Cardiac fibroblast (primary cell): ENCODE measurements around the gene NAIF1.

Experiments
- DNase-seq, 2 donors: peaks; one replicate each; pipeline versions ENCODE4 v3.0.0 to v3.0.0-alpha.2; 2010; ENCODE audit warnings: low read depth in 2 of 2
- H3K4me3 ChIP-seq, 2 donors: replicated peaks in 1 of 2; 1 replicate in 1 of 2; 2 replicates in 1 of 2; pipeline ENCODE4 v1.5.1; 2011; ENCODE audit warnings: low read depth in 2 of 2, low read length in 2 of 2, mild to moderate bottlenecking in 2 of 2, moderate library complexity in 1 of 2
- CTCF ChIP-seq: IDR thresholded peaks from one replicate; pipeline ENCODE4 v1.5.1; 2011; ENCODE audit warnings: low read depth, mild to moderate bottlenecking, low read length, inconsistent platforms

The NAIF1 gene

GRCh38 chr9:128089299-128089698 is 22.2 kb upstream of the NAIF1 start:
- DNase-seq: no peak
- no peak for TF ChIP-seq CTCF
- H3K4me3 ChIP-seq: no peak overlapping the region

GRCh38 chr9:128088253-128088945 is 21.3 kb upstream of the NAIF1 start:
- no peak for TF ChIP-seq CTCF
- no peak for DNase-seq
- H3K4me3 ChIP-seq: no peak overlapping the region

DNA sequence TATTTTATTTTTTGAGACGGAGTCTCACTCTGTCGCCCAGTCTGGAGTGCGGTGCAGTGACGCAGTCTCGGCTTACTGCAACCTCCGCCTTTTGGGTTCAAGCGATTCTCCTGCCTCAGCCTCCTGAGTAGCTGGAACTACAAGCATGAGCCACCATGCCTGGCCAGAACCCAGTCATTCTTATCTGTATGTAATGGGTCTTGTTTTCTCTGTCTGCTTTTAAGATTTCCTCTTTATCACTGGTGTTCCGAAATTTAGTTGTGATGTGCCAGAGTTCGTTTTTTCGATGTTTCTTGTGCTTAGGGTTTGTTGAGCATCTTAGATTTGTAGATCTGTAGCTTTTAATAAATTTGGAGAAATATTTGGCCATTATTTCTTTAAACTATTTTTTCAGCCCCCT is 20.1 kb upstream of the NAIF1 start:
- TF ChIP-seq CTCF: no peak

DNA sequence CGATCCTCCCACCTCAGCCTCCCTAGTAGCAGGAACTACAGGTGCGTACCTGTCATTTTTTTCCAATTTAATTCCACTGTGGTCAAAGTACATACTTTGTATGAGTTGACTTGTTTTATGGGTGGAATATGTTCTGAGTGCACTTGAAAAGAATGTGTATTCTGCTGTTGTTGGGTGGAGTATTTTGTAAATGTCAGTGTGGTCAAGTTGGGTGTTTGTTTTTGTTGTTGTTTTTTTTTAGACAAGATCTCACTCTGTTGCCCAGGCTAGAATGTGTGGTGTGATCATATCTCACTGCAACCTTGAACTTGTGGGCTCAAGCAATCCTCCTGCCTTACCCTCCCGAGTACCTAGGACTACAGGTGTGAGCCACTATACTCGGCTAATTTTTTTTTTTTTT is 18.8 kb upstream of the NAIF1 start:
- no peak overlapping the region for H3K4me3 ChIP-seq
- DNase-seq: no peak
- no peak for TF ChIP-seq CTCF

More for the DNA sequence above, 20.1 kb upstream of the NAIF1 start:
- no peak for DNase-seq
- H3K4me3 ChIP-seq: no peak overlapping the region

DNA sequence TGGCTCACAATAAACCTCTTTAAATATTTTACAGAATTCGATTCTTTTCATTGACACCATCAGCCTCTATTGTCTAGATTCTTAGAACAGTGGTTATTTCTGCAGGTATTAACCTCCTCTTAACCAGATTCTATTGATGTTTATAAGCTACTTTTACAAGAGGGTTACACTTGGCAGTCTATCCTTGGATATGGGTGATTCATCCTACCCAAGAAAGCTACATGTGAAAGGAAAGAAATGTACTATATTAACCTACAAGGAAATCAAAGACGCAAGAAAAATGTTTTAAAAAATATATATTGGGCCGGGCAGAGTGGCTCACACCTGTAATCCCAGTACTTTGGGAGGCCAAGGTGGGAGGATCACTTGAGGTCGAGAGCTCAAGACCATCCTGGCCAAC is 17.6 kb upstream of the NAIF1 start:
- no peak for TF ChIP-seq CTCF
- DNase-seq: no peak
- H3K4me3 ChIP-seq: no peak overlapping the region

- no peak for DNase-seq
- no peak overlapping the region for H3K4me3 ChIP-seq
- TF ChIP-seq CTCF: no peak
Measured at GRCh38 chr9:128082151-128082550, 15.0 kb upstream of the NAIF1 start.

DNA sequence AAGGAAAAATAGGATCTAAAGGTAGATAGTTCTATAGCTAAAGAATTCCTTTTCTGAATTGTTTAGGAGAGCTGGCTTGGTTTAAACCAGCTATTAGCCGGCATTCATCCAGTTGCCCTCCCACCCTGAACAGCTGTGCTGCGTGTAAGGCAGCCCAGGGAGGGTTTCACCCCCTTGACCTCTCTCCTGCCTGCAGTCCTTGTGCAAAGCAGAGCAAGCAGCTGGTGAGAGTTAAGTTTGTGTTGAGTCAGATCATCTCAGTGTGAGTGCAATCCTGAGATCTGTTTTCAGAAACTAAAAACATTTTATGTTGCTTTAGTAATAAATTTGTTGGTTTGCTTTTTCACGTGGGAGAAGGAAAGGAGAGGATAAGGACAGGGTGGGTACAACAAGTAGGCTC is 13.9 kb upstream of the NAIF1 start:
- peak; percentile 88 to 91 for DNase-seq
- H3K4me3 ChIP-seq: no peak overlapping the region
- TF ChIP-seq CTCF: no peak
